SK-N-SH (cell line): ENCODE measurements around the gene SUPT4H1.

Source experiments
- EZH2phosphoT487 ChIP-seq: fragments of 200-600 bp; sonication (generic); IDR thresholded peaks from 2 replicates; pipeline ENCODE4 v1.6.1; 2017; ENCODE audit warnings: low read depth, mixed run types, mild to moderate bottlenecking, antibody characterized with exemption, moderate library complexity, borderline replicate concordance
- MEF2A ChIP-seq: IDR thresholded peaks from 2 replicates; pipeline ENCODE4 v1.4.0; 2012; ENCODE audit warnings: low read depth, borderline replicate concordance
- POLR2AphosphoS5 ChIP-seq: IDR thresholded peaks from 2 replicates; pipeline ENCODE4 v1.6.1; 2012; ENCODE audit warnings: low read depth, low read length
- SIN3A ChIP-seq: IDR thresholded peaks from 2 replicates; pipeline ENCODE4 v1.6.1; 2012; ENCODE audit warnings: low read depth, mild to moderate bottlenecking, low read length, moderate library complexity, borderline replicate concordance
- USF2 ChIP-seq: fragments of 150-350 bp; IDR thresholded peaks from 2 replicates; pipeline ENCODE4 v1.6.1; 2017; ENCODE audit warnings: antibody characterized with exemption, low read length, low read depth, borderline replicate concordance
- TF ChIP-seq, protein P1 (sequence below): fragments of 200-600 bp; sonication (generic); IDR thresholded peaks from 2 replicates; pipeline ENCODE4 v1.6.1; 2017; ENCODE audit warnings: antibody characterized with exemption, mild to moderate bottlenecking, moderate library complexity

DNA sequence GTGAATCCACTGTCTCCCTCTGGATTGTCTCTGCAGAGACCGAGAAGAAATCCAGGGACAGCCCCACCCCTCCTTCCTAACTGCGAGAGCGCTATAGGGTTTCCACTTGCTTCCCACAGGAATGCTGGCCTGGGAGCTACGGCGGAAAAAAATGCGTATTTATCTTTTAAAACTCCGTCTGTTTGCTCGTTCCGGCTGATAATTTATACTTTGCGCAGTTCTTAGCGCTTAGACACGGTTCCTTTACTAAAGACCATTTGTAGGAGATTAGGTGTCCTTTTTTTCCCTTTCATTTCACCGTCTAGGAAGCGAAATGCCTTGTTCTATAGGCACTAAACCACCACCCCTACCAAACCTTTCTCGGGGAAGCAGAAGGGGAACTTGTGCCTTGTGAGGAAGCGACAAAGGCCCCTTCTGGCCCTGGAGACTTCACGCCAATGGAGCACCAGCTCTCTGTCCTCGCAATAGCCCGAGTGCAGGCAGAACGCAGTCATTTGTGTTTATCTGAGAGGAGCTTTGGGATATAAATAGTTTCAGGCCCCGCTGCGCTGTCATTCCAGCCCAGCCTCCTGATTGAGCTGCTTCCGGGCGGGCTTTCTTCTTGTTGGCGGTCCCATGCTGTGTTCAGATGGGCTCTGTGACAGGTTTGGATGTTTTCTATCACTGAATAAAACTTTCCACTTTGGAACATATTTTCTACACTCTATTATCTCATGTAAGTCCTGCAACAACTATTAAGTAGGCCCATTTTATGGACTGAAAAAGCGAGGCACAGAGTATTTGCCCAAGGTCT lies 791 bp upstream of the SUPT4H1 start:
- TF ChIP-seq, protein P1, sequence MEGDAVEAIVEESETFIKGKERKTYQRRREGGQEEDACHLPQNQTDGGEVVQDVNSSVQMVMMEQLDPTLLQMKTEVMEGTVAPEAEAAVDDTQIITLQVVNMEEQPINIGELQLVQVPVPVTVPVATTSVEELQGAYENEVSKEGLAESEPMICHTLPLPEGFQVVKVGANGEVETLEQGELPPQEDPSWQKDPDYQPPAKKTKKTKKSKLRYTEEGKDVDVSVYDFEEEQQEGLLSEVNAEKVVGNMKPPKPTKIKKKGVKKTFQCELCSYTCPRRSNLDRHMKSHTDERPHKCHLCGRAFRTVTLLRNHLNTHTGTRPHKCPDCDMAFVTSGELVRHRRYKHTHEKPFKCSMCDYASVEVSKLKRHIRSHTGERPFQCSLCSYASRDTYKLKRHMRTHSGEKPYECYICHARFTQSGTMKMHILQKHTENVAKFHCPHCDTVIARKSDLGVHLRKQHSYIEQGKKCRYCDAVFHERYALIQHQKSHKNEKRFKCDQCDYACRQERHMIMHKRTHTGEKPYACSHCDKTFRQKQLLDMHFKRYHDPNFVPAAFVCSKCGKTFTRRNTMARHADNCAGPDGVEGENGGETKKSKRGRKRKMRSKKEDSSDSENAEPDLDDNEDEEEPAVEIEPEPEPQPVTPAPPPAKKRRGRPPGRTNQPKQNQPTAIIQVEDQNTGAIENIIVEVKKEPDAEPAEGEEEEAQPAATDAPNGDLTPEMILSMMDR = no peak
- TF ChIP-seq USF2 (no peak), POLR2AphosphoS5 (no peak), SIN3A (no peak; the same call in 1 of the 2 replicates), MEF2A (no peak), EZH2phosphoT487 (no peak)
